ENCODE data around the gene RFX2. TPM values are rescaled to one million over a fixed set of nuclear protein-coding genes. Genes with fewer than 3 reads are reported as not detected.
"Not testable (repeated sequence)": the region's sequence is repeated elsewhere in the genome, so short reads cannot be mapped to it uniquely, and the experiment has no call there.

Gene RFX2
- total RNA-seq, 2 donors from 2014 or later = 12.7 to 16.1 TPM

DNA sequence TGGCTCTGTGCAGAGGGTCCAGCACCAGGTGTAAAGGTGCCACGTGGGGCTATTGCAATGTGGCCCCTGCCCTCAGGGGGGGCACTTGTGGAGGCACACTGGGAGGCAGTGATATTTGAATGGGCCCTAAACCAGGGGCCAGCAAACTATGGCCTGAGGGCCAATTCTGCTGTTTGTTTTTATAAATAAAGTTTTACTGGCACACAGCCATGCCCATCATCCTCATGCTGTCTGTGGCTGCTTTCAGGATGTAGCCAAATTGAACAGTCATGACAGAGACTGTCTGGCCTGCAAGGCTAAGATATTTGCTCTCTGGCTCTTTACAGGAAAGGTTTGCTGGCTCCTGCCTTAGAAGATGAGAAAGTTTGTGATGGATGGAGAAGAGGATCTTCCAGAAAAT lies 98.5 kb downstream of the RFX2 start:
- no peak for DNase-seq (ENCODE audit: low spot score)
- H3K36me3 ChIP-seq = peaks cover 48% of the 10 kb centered on the region
- no peaks in the 10 kb centered on the region for H3K9me3 ChIP-seq
- H3K4me1 ChIP-seq = no peaks in the 10 kb centered on the region
- no peaks in the 10 kb centered on the region for H3K27me3 ChIP-seq
- H3K4me3 ChIP-seq = no peak overlapping the region
- no peak overlapping the region for H3K27ac ChIP-seq
- TF ChIP-seq, protein P1, sequence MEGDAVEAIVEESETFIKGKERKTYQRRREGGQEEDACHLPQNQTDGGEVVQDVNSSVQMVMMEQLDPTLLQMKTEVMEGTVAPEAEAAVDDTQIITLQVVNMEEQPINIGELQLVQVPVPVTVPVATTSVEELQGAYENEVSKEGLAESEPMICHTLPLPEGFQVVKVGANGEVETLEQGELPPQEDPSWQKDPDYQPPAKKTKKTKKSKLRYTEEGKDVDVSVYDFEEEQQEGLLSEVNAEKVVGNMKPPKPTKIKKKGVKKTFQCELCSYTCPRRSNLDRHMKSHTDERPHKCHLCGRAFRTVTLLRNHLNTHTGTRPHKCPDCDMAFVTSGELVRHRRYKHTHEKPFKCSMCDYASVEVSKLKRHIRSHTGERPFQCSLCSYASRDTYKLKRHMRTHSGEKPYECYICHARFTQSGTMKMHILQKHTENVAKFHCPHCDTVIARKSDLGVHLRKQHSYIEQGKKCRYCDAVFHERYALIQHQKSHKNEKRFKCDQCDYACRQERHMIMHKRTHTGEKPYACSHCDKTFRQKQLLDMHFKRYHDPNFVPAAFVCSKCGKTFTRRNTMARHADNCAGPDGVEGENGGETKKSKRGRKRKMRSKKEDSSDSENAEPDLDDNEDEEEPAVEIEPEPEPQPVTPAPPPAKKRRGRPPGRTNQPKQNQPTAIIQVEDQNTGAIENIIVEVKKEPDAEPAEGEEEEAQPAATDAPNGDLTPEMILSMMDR (IDR thresholded peaks at IDR 0.05) = no peak

DNA sequence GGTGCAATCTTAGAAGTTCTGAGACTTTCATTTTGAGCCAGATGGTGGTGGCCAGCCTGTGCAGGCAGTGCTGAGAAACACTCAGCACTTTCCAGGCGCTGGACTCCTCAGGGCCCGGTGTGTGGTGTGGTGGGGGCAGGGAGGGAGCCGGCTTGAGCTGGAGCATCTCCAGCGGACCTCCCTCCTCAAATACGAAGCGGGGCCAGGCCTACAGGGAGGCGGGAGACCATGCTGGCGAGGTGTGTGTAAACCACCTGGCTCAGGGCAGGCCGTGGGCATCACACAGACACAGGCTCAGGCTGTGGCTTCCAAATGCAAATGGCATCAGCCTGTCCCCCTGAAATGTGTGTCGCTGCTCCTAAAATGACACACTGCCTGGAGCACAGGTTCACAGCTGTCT lies 99.1 kb downstream of the RFX2 start:
- Histone ChIP-seq H3K4me1 (no peaks in the 10 kb centered on the region), H3K27ac (no peak overlapping the region), H3K36me3 (peaks cover 51% of the 10 kb centered on the region), H3K4me3 (no peak overlapping the region), H3K27me3 (no peaks in the 10 kb centered on the region), H3K9me3 (no peaks in the 10 kb centered on the region)
- TF ChIP-seq, protein P1 (IDR thresholded peaks at IDR 0.05) = no peak
- no peak for DNase-seq (ENCODE audit: low spot score)

DNA sequence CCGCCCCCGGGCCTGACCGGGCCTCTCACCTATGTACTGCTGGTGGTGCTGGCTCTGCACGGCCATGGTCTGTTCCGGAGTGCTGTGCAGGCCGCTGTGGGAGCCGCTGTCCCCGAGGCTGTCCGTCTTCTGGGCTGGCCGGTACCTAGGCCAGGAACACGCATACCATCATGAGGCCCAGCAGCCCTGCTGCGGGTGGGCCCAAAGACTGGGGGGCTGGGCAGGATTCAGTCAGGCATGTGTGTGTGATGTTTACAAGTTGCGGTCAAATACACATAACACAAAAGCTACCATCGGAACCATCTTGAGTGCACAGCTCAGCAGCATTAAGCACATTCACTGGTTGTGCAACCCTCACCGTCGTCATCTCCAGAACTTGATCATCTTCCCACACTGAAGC lies 100.2 kb downstream of the RFX2 start:
- H3K27ac ChIP-seq = no peak overlapping the region
- H3K27me3 ChIP-seq = no peaks in the 10 kb centered on the region
- TF ChIP-seq, protein P1 (IDR thresholded peaks at IDR 0.05) = no peak
- no peak for DNase-seq (ENCODE audit: low spot score)
- no peaks in the 10 kb centered on the region for H3K9me3 ChIP-seq
- H3K4me1 ChIP-seq = no peaks in the 10 kb centered on the region
- H3K4me3 ChIP-seq = no peak overlapping the region
- peaks cover 51% of the 10 kb centered on the region for H3K36me3 ChIP-seq

DNA sequence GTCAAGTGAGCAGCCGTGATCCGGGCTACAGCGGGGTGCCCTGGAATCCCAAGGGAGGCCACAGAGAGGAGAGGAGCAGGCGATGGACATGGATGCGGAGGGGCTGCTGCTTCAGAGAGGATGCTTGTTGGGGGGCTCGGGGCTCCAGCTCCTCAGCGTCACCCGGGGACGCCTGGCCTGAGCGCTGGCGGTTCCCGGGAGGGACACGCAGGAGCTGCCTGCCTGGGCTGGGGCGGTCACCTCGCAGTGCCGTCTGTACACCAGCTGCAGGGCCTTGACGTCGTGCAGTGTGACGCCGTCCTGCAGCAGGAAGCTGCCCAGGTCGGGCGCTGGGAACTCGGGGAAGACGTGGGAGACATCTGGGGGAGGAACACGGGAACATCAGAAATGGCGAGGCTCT lies 102.4 kb downstream of the RFX2 start:
- no peak for DNase-seq (ENCODE audit: low spot score)
- H3K4me1 ChIP-seq = no peaks in the 10 kb centered on the region
- no peak overlapping the region for H3K4me3 ChIP-seq
- H3K9me3 ChIP-seq = no peaks in the 10 kb centered on the region
- TF ChIP-seq, protein P1 (IDR thresholded peaks at IDR 0.05) = no peak
- H3K36me3 ChIP-seq = peaks cover 56% of the 10 kb centered on the region
- H3K27ac ChIP-seq = no peak overlapping the region
- no peaks in the 10 kb centered on the region for H3K27me3 ChIP-seq

DNA sequence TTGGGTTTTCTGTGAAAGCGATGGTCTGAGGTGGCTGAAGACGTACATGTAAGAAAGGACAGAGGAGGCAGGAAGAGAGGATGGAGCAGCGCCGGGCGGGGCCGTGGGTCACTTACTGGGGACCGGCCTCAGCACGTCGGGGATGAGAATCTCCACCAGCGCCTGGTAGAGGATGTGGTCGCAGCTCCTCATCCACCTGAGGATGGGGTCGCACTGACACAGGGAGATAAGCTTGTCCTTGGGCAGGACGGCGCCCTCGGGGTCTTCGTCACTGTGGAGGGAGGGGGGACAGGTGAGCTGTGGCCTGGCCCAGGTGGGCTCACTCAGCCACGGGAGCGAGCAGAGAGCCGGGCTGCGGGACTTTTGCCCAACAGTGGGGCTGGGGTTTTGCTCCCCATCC lies 103.4 kb downstream of the RFX2 start:
- TF ChIP-seq, protein P1 (IDR thresholded peaks at IDR 0.05) = no peak
- DNase-seq (ENCODE audit: low spot score) = no peak
- H3K9me3 ChIP-seq = no peaks in the 10 kb centered on the region
- H3K27me3 ChIP-seq = no peaks in the 10 kb centered on the region
- H3K4me3 ChIP-seq = no peak overlapping the region
- H3K4me1 ChIP-seq = no peaks in the 10 kb centered on the region
- H3K27ac ChIP-seq = no peak overlapping the region
- peaks cover 61% of the 10 kb centered on the region for H3K36me3 ChIP-seq

DNA sequence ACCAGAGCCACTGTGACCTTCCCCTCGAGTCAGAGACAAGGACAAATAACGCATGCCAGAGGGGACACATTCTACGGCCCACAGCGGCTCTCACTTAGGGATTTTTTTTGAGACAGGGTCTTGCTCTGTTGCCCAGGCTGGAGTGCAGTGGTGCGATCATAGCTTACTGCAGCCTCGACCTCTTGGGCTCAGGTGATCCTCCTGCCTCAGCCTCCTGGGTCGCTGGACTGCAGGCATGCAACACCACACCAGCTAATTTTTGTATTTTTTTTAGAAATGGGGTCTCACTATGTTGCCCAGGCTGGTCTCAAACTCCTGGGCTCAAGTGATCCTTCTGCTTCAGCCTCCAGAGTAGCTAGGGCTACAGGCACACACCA lies 104.2 kb downstream of the RFX2 start:
- H3K4me3 ChIP-seq; H3K27me3 ChIP-seq; H3K27ac ChIP-seq; DNase-seq (ENCODE audit: low spot score); H3K9me3 ChIP-seq; H3K4me1 ChIP-seq: not testable (repeated sequence)
- peaks cover 60% of the 10 kb centered on the region for H3K36me3 ChIP-seq
